Mononuclear cell (primary cell): ENCODE data around the gene HJV. TPM values are rescaled to one million over a fixed set of nuclear protein-coding genes. Genes with fewer than 3 reads are reported as not detected.
"Not testable (repeated sequence)": the region's sequence is repeated elsewhere in the genome, so short reads cannot be mapped to it uniquely, and the experiment has no call there.

Source experiments
- H3K27me3 ChIP-seq: 2 replicates; pipeline ENCODE4 v1.6.0; 2011; ENCODE audit warnings: low read length, control low read depth; ENCODE audit not compliant: insufficient read depth
- H3K4me1 ChIP-seq: 2 replicates; pipeline ENCODE4 v1.5.1; 2011; ENCODE audit warnings: mild to moderate bottlenecking, low read length, control low read depth; ENCODE audit not compliant: insufficient read depth
- H3K4me3 ChIP-seq: 2 replicates; pipeline ENCODE4 v1.5.1; 2011; ENCODE audit warnings: mild to moderate bottlenecking, low read length, moderate library complexity
- H3K9me3 ChIP-seq: 2 replicates; pipeline ENCODE4 v1.5.1; 2011; ENCODE audit warnings: low read depth, mild to moderate bottlenecking, control low read depth, low read length
- total RNA-seq: library from RNA; depleted of rRNA; stranded (reverse); fragments of >200 nt; gene quantifications from one replicate; pipeline ENCODE4 v1.2.3, GENCODE V29; 2012

Gene HJV
- total RNA-seq, 1 donor, result not detected

GRCh38 chr1:146032631-146033219, 11.2 kb upstream of the HJV start:
- Histone ChIP-seq H3K4me1 (peaks cover 31% of the 10 kb centered on the region), H3K4me3 (no peak overlapping the region), H3K9me3 (no peaks in the 10 kb centered on the region), H3K27me3 (no peaks in the 10 kb centered on the region)

DNA sequence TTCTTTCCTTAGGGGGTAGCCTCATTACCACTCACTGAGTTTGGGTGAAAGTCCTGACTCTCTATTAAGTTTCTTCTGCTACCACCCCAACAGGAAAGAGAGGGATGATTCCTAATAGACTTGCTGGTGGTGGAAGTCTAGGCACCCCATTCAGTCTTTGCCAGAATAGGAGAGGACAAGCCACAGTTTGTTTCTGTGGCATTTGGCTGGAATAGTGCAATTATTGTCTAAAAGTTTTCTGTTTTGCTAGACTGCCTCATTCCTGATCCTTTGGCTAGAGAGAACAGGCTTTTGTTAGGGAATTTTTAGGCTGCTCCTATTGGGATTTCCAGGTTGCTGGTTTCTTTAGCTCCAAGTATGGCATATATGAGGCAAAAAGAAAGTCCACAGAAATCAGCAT, 9.9 kb upstream of the HJV start:
- Histone ChIP-seq H3K9me3 (no peaks in the 10 kb centered on the region), H3K27me3 (no peaks in the 10 kb centered on the region), H3K4me1 (peaks cover 20% of the 10 kb centered on the region), H3K4me3 (no peak overlapping the region)

DNA sequence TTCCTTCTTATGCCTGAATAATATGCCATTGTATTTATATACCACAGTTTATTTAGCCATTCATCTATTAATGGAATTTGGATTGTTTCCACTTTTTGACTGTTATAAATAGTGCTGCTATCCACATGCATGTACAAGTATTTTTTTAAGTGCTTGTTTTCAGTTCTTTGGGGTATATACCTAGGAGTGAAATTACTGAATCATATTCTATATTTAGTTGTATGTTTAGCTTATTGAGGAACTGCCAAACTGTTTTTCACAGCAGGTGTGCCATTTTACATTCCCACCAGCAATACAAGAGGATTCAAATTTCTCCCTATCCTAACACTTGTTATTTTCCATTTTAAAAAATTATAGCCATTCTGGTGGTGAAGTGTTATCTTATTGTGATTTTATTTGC, 7.6 kb upstream of the HJV start:
- no peak overlapping the region for H3K4me3 ChIP-seq
- H3K27me3 ChIP-seq, result no peaks in the 10 kb centered on the region
- peaks cover 5% of the 10 kb centered on the region for H3K4me1 ChIP-seq
- H3K9me3 ChIP-seq, result no peaks in the 10 kb centered on the region

GRCh38 chr1:146026650-146027049, 5.1 kb upstream of the HJV start:
- H3K4me1 ChIP-seq, H3K9me3 ChIP-seq, H3K27me3 ChIP-seq, H3K4me3 ChIP-seq: not testable (repeated sequence)

- peaks cover 11% of the 10 kb centered on the region for H3K27me3 ChIP-seq
- not testable (repeated sequence) for H3K9me3 ChIP-seq, H3K4me1 ChIP-seq, H3K4me3 ChIP-seq
Observed at GRCh38 chr1:146025787-146026495, 4.4 kb upstream of the HJV start.

GRCh38 chr1:146022403-146023127, 1.0 kb upstream of the HJV start:
- H3K9me3 ChIP-seq, result no peaks in the 10 kb centered on the region
- H3K27me3 ChIP-seq, result peaks cover 36% of the 10 kb centered on the region
- no peak overlapping the region for H3K4me3 ChIP-seq
- peaks cover 14% of the 10 kb centered on the region for H3K4me1 ChIP-seq

GRCh38 chr1:146021050-146021445, 487 bp downstream of the HJV start:
- no peak overlapping the region for H3K4me3 ChIP-seq
- no peaks in the 10 kb centered on the region for H3K9me3 ChIP-seq
- peaks cover 14% of the 10 kb centered on the region for H3K4me1 ChIP-seq
- peaks cover 36% of the 10 kb centered on the region for H3K27me3 ChIP-seq

GRCh38 chr1:146020058-146021049, 1.2 kb downstream of the HJV start:
- Histone ChIP-seq H3K9me3 (no peaks in the 10 kb centered on the region), H3K4me1 (peaks cover 14% of the 10 kb centered on the region), H3K27me3 (peaks cover 36% of the 10 kb centered on the region), H3K4me3 (no peak overlapping the region)

GRCh38 chr1:146019231-146020057, 2.1 kb downstream of the HJV start:
- Histone ChIP-seq H3K4me3 (no peak overlapping the region), H3K9me3 (no peaks in the 10 kb centered on the region)

DNA sequence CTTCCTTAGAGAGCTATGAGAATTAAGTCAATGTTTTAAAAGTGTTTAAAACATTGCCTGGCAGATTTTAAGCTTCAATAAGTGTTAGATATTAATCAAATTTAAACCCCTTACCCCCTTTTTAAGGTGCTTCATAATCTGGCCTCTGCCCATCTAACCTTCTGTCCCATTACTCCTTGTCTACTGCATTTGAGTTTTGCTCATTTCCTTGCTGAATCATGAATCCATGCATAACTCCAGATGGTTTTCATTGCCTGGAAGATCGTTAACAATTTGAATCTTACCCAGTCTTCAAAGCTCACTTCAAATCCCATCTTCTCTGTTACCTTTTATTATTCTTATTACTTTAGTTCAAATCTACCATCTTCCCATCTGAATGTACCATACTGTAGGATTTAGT, 4.6 kb downstream of the HJV start:
- Histone ChIP-seq H3K4me3 (no peak overlapping the region), H3K4me1 (peaks cover 14% of the 10 kb centered on the region), H3K27me3 (peaks cover 32% of the 10 kb centered on the region), H3K9me3 (no peaks in the 10 kb centered on the region)

More at GRCh38 chr1:146019231-146020057, 2.1 kb downstream of the HJV start:
- H3K4me1 ChIP-seq, result peaks cover 14% of the 10 kb centered on the region
- H3K27me3 ChIP-seq, result peaks cover 36% of the 10 kb centered on the region

- H3K9me3 ChIP-seq, result no peaks in the 10 kb centered on the region
- no peaks in the 10 kb centered on the region for H3K4me1 ChIP-seq
- H3K4me3 ChIP-seq, result no peak overlapping the region
- peaks cover under 1% of the 10 kb centered on the region for H3K27me3 ChIP-seq
Observed at GRCh38 chr1:146013559-146013922, 8.0 kb downstream of the HJV start.

DNA sequence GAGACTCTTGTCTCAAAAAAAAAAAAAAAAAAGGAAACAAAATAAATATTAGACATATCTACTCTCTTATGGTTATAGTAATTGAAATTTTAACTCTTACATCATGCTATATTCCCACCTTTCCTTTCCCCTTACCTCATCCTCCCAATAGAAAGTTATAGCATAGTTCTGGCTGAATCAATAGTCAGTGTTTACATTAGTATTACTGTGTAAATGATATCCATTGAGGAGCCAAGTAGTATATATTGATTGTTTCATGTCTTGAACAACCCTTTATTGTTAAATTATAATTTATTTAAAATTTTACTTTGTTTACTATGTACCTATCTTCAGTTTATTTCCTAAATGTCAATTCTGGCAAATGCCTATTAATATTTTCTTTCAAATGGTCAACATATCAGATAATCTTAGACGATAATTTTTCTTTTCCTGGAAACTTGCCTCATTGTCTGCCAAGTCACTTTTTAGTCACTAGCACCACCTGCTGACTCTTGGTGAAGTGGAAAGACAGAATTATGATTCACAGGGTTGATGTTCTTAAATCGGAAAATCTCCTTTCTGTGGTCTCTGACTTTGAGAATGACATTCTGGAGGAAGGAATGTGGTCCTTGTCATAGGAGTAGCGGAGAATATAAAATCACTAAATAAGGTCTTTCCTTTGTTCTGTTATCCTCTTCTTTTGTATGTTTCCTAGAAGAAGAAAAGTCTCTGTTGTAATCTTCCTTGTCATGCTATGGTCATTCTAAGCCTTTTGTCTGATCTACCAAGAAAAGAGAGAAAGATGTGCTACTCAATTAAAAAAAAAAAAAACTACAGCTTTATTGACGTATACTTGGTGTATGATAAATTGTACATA, 8.6 kb downstream of the HJV start:
- no peaks in the 10 kb centered on the region for H3K27me3 ChIP-seq
- no peaks in the 10 kb centered on the region for H3K9me3 ChIP-seq
- H3K4me1 ChIP-seq, result no peaks in the 10 kb centered on the region
- H3K4me3 ChIP-seq, result no peak overlapping the region

- H3K27me3 ChIP-seq, result no peaks in the 10 kb centered on the region
- H3K4me3 ChIP-seq, result no peak overlapping the region
- peaks cover 25% of the 10 kb centered on the region for H3K4me1 ChIP-seq
- no peaks in the 10 kb centered on the region for H3K9me3 ChIP-seq
Observed at GRCh38 chr1:146010126-146010738, 11.3 kb downstream of the HJV start.
